Uterus (tissue), 4 donors: ENCODE data around the gene GPR65. TPM values are rescaled to one million over a fixed set of nuclear protein-coding genes. Genes with fewer than 3 reads are reported as not detected.

Source experiments
- DNase-seq, 2 donors: peaks; one replicate each; pipeline ENCODE4 v3.0.0-alpha.2; 2019 to 2020
- H3K27ac ChIP-seq, 2 donors: fragments of 200-600 bp; sonication (generic); 1 replicate in 1 of 2; 2 replicates in 1 of 2; pipeline ENCODE4 v1.5.1; 2016 to 2018
- H3K27me3 ChIP-seq, 2 donors: fragments of 200-600 bp; sonication (generic); one replicate each; pipeline ENCODE4 v1.5.1; 2018 to 2019; ENCODE audit warnings: control low read depth in 1 of 2
- H3K36me3 ChIP-seq, 2 donors: fragments of 200-600 bp; sonication (generic); one replicate each; pipeline ENCODE4 v1.5.1; 2019; ENCODE audit warnings: control low read depth in 1 of 2
- H3K4me1 ChIP-seq, 2 donors: fragments of 200-600 bp; sonication (generic); one replicate each; pipeline ENCODE4 v1.5.1; 2018 to 2019; ENCODE audit warnings: control low read depth in 1 of 2
- H3K4me3 ChIP-seq, 2 donors: fragments of 200-600 bp; sonication (generic); 1 replicate in 1 of 2; 2 replicates in 1 of 2; pipeline ENCODE4 v1.5.1; 2018 to 2019; ENCODE audit warnings: mild to moderate bottlenecking in 1 of 2
- H3K9me3 ChIP-seq, 2 donors: fragments of 200-600 bp; sonication (generic); one replicate each; pipeline ENCODE4 v1.5.1; 2019; ENCODE audit warnings: control low read depth in 1 of 2
- POLR2A ChIP-seq, 2 donors: fragments of 450-650 bp; IDR thresholded peaks; one replicate each; pipeline ENCODE4 v1.6.1; 2016; ENCODE audit warnings: antibody characterized with exemption in 2 of 2, mild to moderate bottlenecking in 1 of 2, moderate library complexity in 1 of 2
- intact Hi-C: fragments of 100-400 bp; cut with DNase I; formaldehyde crosslinking; loops from one replicate; pipeline ENCODE4 v1.15.1; 2023; ENCODE audit warnings: low total_unique reads
- total RNA-seq, 4 donors: library from RNA; depleted of rRNA in 3 of 4; stranded (reverse); fragments of >200 nt in 3 of 4; gene quantifications; one replicate each; pipeline versions ENCODE4 v1.1.0 to v1.2.4, GENCODE V29; 2014 to 2023
- TF ChIP-seq, protein P1 (sequence below), 4 experiments: fragments of 200-600 bp in 2 of 4; fragments of 450-650 bp in 2 of 4; sonication (generic) in 2 of 4; IDR thresholded peaks; one replicate each; pipeline ENCODE4 v1.5.1; 2016 to 2019; ENCODE audit warnings: antibody characterized with exemption in 4 of 4, mild to moderate bottlenecking in 2 of 4, moderate library complexity in 1 of 4
- donor health status: DM: yes; HTN: yes; CAD: no.

The GPR65 gene
- total RNA-seq, 4 donors from 2014 or later, result 0.76 to 2.6 (median 1.6) TPM

DNA sequence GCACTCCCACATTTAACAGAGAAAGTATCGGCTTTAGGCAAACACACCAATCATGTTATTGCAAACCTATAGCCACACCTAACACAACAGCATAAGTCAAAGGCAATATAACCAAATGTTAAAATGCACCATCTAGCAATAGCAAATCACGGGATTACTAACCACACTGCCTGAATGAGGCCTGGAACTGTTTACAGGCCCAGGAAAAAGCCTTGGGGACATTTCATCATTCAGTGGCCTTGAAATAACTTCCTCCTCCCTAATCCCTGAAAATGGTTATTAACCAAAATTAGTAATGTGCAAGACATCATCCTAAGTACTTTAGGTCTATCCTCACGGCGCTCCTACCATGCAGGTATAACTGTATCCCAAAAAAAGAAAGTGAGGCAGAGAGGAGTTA is 14.3 kb upstream of the GPR65 start:
- Histone ChIP-seq H3K36me3 (no peaks in the 10 kb centered on the region), H3K4me3 (no peak overlapping the region), H3K4me1 (peaks cover 0 to 4% of the 10 kb centered on the region in 2 donors), H3K27me3 (no peaks in the 10 kb centered on the region), H3K9me3 (no peaks in the 10 kb centered on the region), H3K27ac (no peak overlapping the region)
- no peak for TF ChIP-seq POLR2A (IDR thresholded peaks at IDR 0.05)
- TF ChIP-seq, protein P1, sequence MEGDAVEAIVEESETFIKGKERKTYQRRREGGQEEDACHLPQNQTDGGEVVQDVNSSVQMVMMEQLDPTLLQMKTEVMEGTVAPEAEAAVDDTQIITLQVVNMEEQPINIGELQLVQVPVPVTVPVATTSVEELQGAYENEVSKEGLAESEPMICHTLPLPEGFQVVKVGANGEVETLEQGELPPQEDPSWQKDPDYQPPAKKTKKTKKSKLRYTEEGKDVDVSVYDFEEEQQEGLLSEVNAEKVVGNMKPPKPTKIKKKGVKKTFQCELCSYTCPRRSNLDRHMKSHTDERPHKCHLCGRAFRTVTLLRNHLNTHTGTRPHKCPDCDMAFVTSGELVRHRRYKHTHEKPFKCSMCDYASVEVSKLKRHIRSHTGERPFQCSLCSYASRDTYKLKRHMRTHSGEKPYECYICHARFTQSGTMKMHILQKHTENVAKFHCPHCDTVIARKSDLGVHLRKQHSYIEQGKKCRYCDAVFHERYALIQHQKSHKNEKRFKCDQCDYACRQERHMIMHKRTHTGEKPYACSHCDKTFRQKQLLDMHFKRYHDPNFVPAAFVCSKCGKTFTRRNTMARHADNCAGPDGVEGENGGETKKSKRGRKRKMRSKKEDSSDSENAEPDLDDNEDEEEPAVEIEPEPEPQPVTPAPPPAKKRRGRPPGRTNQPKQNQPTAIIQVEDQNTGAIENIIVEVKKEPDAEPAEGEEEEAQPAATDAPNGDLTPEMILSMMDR (IDR thresholded peaks at IDR 0.05), result no peak
- DNase-seq, result no peak
- intact Hi-C loops, result no loop called here

- Histone ChIP-seq H3K4me1 (peaks cover 0 to 4% of the 10 kb centered on the region in 2 donors), H3K27ac (peak overlapping the region; percentile 94 to 95), H3K36me3 (no peaks in the 10 kb centered on the region), H3K9me3 (no peaks in the 10 kb centered on the region), H3K4me3 (peak overlapping the region; percentile 45 to 74), H3K27me3 (no peaks in the 10 kb centered on the region)
- peak in 1 of 2 donors; percentile 19 for DNase-seq
- intact Hi-C loops, result no loop called here
- TF ChIP-seq POLR2A (IDR thresholded peaks at IDR 0.05), result no peak
- TF ChIP-seq, protein P1 (IDR thresholded peaks at IDR 0.05), result no peak
Observed at GRCh38 chr14:87992346-87992717, 12.6 kb upstream of the GPR65 start.

GRCh38 chr14:87992718-87993628 is 12.0 kb upstream of the GPR65 start, which contains the start of gene GALC:
Gene GALC, minus strand, starts transcription at chr14:87993182. Its CDS starts 18 bp downstream, at chr14:87993164.
- intact Hi-C loops, result no loop called here
- Histone ChIP-seq H3K4me3 (peak within 1 kb of the TSS; percentile 45 to 74), H3K27ac (peak within 1 kb of the TSS; percentile 94 to 95), H3K27me3 (no peaks in the 10 kb centered on the region), H3K9me3 (no peaks in the 10 kb centered on the region), H3K4me1 (peaks cover 0 to 4% of the 10 kb centered on the region in 2 donors), H3K36me3 (no peaks in the 10 kb centered on the region)
- TF ChIP-seq, protein P1 (IDR thresholded peaks at IDR 0.05), result peak in 1 of 4 experiments; percentile 3
- peak; percentile 52 to 62 for TF ChIP-seq POLR2A (IDR thresholded peaks at IDR 0.05)
- peak; percentile 93 to 94 for DNase-seq

GRCh38 chr14:87994974-87995373 is 10.0 kb upstream of the GPR65 start:
- Histone ChIP-seq H3K27me3 (no peaks in the 10 kb centered on the region), H3K27ac (no peak overlapping the region), H3K4me3 (no peak overlapping the region), H3K36me3 (no peaks in the 10 kb centered on the region), H3K9me3 (no peaks in the 10 kb centered on the region), H3K4me1 (peaks cover 0 to 4% of the 10 kb centered on the region in 2 donors)
- TF ChIP-seq, protein P1 (IDR thresholded peaks at IDR 0.05), result no peak
- no peak for TF ChIP-seq POLR2A (IDR thresholded peaks at IDR 0.05)
- no peak for DNase-seq
- intact Hi-C loops, result no loop called here
